HG03066 (cell line): ENCODE measurements around the gene RPAP3.

ENCODE experiments used
- ATAC-seq: cut with Tn5 transposase; IDR thresholded peaks from one replicate; pipeline ENCODE4 v1.9.1; 2021; ENCODE audit warnings: low read depth; ENCODE audit not compliant: unreplicated experiment

RPAP3 gene

GRCh38 chr12:47722136-47722834, 16.5 kb upstream of the RPAP3 start:
- no peak for ATAC-seq

- ATAC-seq, result no peak
Measured at GRCh38 chr12:47721431-47721973, 15.7 kb upstream of the RPAP3 start.

GRCh38 chr12:47718531-47718930, 12.7 kb upstream of the RPAP3 start:
- no peak for ATAC-seq

GRCh38 chr12:47717443-47718193, 11.8 kb upstream of the RPAP3 start:
- ATAC-seq, result no peak

GRCh38 chr12:47717046-47717442, 11.2 kb upstream of the RPAP3 start:
- no peak for ATAC-seq

- no peak for ATAC-seq
Measured at GRCh38 chr12:47715877-47716548, 10.2 kb upstream of the RPAP3 start.

GRCh38 chr12:47715393-47715876, 9.6 kb upstream of the RPAP3 start:
- peak; percentile 88 for ATAC-seq

GRCh38 chr12:47714826-47715386, 9.1 kb upstream of the RPAP3 start:
- no peak for ATAC-seq

GRCh38 chr12:47712171-47712570, 6.3 kb upstream of the RPAP3 start:
- no peak for ATAC-seq

GRCh38 chr12:47711448-47711847, 5.6 kb upstream of the RPAP3 start:
- no peak for ATAC-seq

GRCh38 chr12:47710278-47710677, 4.4 kb upstream of the RPAP3 start:
- ATAC-seq, result no peak

- ATAC-seq, result no peak
Measured at GRCh38 chr12:47709671-47710070, 3.8 kb upstream of the RPAP3 start.

- ATAC-seq, result no peak
Measured at GRCh38 chr12:47709237-47709636, 3.4 kb upstream of the RPAP3 start.

- no peak for ATAC-seq
Measured at GRCh38 chr12:47707905-47708543, 2.2 kb upstream of the RPAP3 start.

GRCh38 chr12:47707355-47707754, 1.5 kb upstream of the RPAP3 start:
- no peak for ATAC-seq

- ATAC-seq, result no peak
Measured at GRCh38 chr12:47705229-47705565, 633 bp downstream of the RPAP3 start.

- no peak for ATAC-seq
Measured at GRCh38 chr12:47704719-47705118, 1.1 kb downstream of the RPAP3 start.

GRCh38 chr12:47700263-47700662, 5.6 kb downstream of the RPAP3 start:
- no peak for ATAC-seq

- ATAC-seq, result no peak
Measured at GRCh38 chr12:47698631-47699030, 7.2 kb downstream of the RPAP3 start.

- ATAC-seq, result no peak
Measured at GRCh38 chr12:47698055-47698454, 7.8 kb downstream of the RPAP3 start.
